Right kidney (tissue), 1 donor: ENCODE data around the gene GPR162.
"Not testable (repeated sequence)": the region's sequence is repeated elsewhere in the genome, so short reads cannot be mapped to it uniquely, and the experiment has no call there.

Experiments
- DNase-seq: peaks from one replicate; pipeline ENCODE4 v3.0.0-alpha.2; 2016

Gene GPR162

GRCh38 chr12:6873094-6874014 is 51.7 kb downstream of the GPR162 start, which contains the start of gene SPSB2:
Gene SPSB2, minus strand, starts transcription at chr12:6873303. Its CDS starts 402 bp downstream, at chr12:6872901.
- peak; percentile 86 for DNase-seq

- not testable (repeated sequence) for DNase-seq
Observed at GRCh38 chr12:6874015-6874368, 52.4 kb downstream of the GPR162 start.
